ENCODE results near the gene GABARAP.

GABARAP gene

GRCh38 chr17:7251661-7252175, 9.5 kb upstream of the GABARAP start, which contains the start of gene CTDNEP1 (continued):
- TF ChIP-seq ZNF169 (tag by site-specific recombination; IDR thresholded peaks at IDR 0.05) (no peak), ZNF626 (tag by site-specific recombination; IDR thresholded peaks at IDR 0.05) (no peak), ZNF654 (tag by site-specific recombination; IDR thresholded peaks at IDR 0.05; ENCODE audit: low read depth) (no peak), ZNF211 (tag by site-specific recombination; IDR thresholded peaks at IDR 0.05; ENCODE audit: low read depth) (no peak), ZNF335 (tag by site-specific recombination; conservative IDR thresholded peaks at IDR 0.05) (no peak; the same call in 1 of the 2 replicates), KLF9 (tag by site-specific recombination; IDR thresholded peaks at IDR 0.05; ENCODE audit: low read depth) (no peak), ZNF280D (tag by site-specific recombination; IDR thresholded peaks at IDR 0.05) (no peak), ZNF645 (tag by site-specific recombination; IDR thresholded peaks at IDR 0.05) (no peak), ZNF580 (tag by site-specific recombination; IDR thresholded peaks at IDR 0.05) (no peak), ZNF624 (tag by site-specific recombination; IDR thresholded peaks at IDR 0.05) (no peak), ZBTB1 (tag by site-specific recombination; IDR thresholded peaks at IDR 0.05) (no peak), ZNF10 (tag by site-specific recombination; IDR thresholded peaks at IDR 0.05) (no peak), ZNF664 (tag by site-specific recombination; IDR thresholded peaks at IDR 0.05) (no peak), ZNF18 (tag by site-specific recombination; IDR thresholded peaks at IDR 0.05) (no peak), ZNF366 (tag by site-specific recombination; conservative IDR thresholded peaks at IDR 0.05) (peak; percentile 47; the same call in 1 of the 2 replicates), ZNF777 (tag by site-specific recombination; IDR thresholded peaks at IDR 0.05; ENCODE audit: borderline replicate concordance) (no peak), ZNF248 (tag by site-specific recombination; IDR thresholded peaks at IDR 0.05) (no peak), SP3 (tag by site-specific recombination; IDR thresholded peaks at IDR 0.05) (no peak), ZNF112 (tag by site-specific recombination; IDR thresholded peaks at IDR 0.05) (no peak), ZNF398 (tag by site-specific recombination; IDR thresholded peaks at IDR 0.05) (peak; percentile 55), ZNF2 (tag by site-specific recombination; IDR thresholded peaks at IDR 0.05) (no peak), ZNF670 (tag by site-specific recombination; IDR thresholded peaks at IDR 0.05; ENCODE audit: low read depth) (no peak), SALL2 (tag by site-specific recombination; IDR thresholded peaks at IDR 0.05; ENCODE audit: borderline replicate concordance) (no peak), PRDM10 (tag by site-specific recombination; IDR thresholded peaks at IDR 0.05) (no peak), TRIM28 (IDR thresholded peaks at IDR 0.05; ENCODE audit: borderline replicate concordance, low read length) (no peak), ZNF423 (tag by site-specific recombination; IDR thresholded peaks at IDR 0.05) (no peak), BCL11B (tag by site-specific recombination; IDR thresholded peaks at IDR 0.05; ENCODE audit: low read depth) (no peak), ZNF157 (tag by site-specific recombination; IDR thresholded peaks at IDR 0.05) (no peak)
